ENCODE data around the gene SH3PXD2A. TPM values are rescaled to one million over a fixed set of nuclear protein-coding genes. Genes with fewer than 3 reads are reported as not detected.

SH3PXD2A gene
- total and polyA plus RNA-seq, 2 experiments from 2014 or later, result 1.8 to 5.0 TPM

GRCh38 chr10:103787331-103787730 lies 68.0 kb downstream of the SH3PXD2A start:
- no peak overlapping the region for H3K4me2 ChIP-seq
- TF ChIP-seq JUNB (IDR thresholded peaks at IDR 0.05; ENCODE audit: unreplicated experiment) (no peak), CTCF (conservative IDR thresholded peaks at IDR 0.05; ENCODE audit: low read depth in 2 of 2) (no peak), REST (IDR thresholded peaks at IDR 0.05; ENCODE audit: unreplicated experiment) (no peak), POLR2AphosphoS5 (IDR thresholded peaks at IDR 0.05; ENCODE audit: low read depth) (no peak)
- Mint-ChIP-seq H3K36me3 (ENCODE audit: low read depth) (no peaks in the 10 kb centered on the region), H3K9me3 (no peaks in the 10 kb centered on the region), H3K27ac (no peak overlapping the region), H3K4me1 (peaks cover 10% of the 10 kb centered on the region), H3K4me3 (no peak overlapping the region), H3K27me3 (ENCODE audit: insufficient read depth, low read depth, poor library complexity) (peaks cover 4% of the 10 kb centered on the region)
- H3K27ac ChIP-seq (ENCODE audit: low read depth), result no peak overlapping the region
- H3K4me3 ChIP-seq, result no peak overlapping the region
- no peaks in the 10 kb centered on the region for H3F3A ChIP-seq (replicated peaks; ENCODE audit: low read depth)
- ATAC-seq, result no peak
- H3K27me3 ChIP-seq (ENCODE audit: insufficient read depth), result no peaks in the 10 kb centered on the region
- no peaks in the 10 kb centered on the region for H3K36me3 ChIP-seq (ENCODE audit: insufficient read depth)
- H4K20me1 ChIP-seq (replicated peaks; ENCODE audit: insufficient read depth), result no peaks in the 10 kb centered on the region
- H3K4me1 ChIP-seq (ENCODE audit: insufficient read depth), result no peaks in the 10 kb centered on the region
- no peaks in the 10 kb centered on the region for H3K79me2 ChIP-seq (replicated peaks; ENCODE audit: insufficient read depth)
- no peak for DNase-seq (ENCODE audit: low spot score)
- no peaks in the 10 kb centered on the region for H3K9me2 ChIP-seq (ENCODE audit: insufficient read depth)
- no peak overlapping the region for H2AFZ ChIP-seq

- Histone ChIP-seq H3F3A (replicated peaks; ENCODE audit: low read depth) (no peaks in the 10 kb centered on the region), H3K36me3 (ENCODE audit: insufficient read depth) (no peaks in the 10 kb centered on the region)
- TF ChIP-seq JUNB (IDR thresholded peaks at IDR 0.05; ENCODE audit: unreplicated experiment) (no peak), ZNF331 (CRISPR knock-in tag; IDR thresholded peaks at IDR 0.05; ENCODE audit: low read depth) (no peak), NANOG (IDR thresholded peaks at IDR 0.05; ENCODE audit: borderline replicate concordance) (no peak), EZH2phosphoT487 (IDR thresholded peaks at IDR 0.05; ENCODE audit: unreplicated experiment) (no peak), POLR2AphosphoS5 (IDR thresholded peaks at IDR 0.05; ENCODE audit: low read depth) (no peak), ZNF462 (CRISPR knock-in tag; IDR thresholded peaks at IDR 0.05) (no peak), CTCF (conservative IDR thresholded peaks at IDR 0.05; ENCODE audit: low read depth in 2 of 2) (no peak)
Observed at GRCh38 chr10:103786020-103786419, 69.4 kb downstream of the SH3PXD2A start.

More at GRCh38 chr10:103786020-103786419, 69.4 kb downstream of the SH3PXD2A start:
- H3K4me1 Mint-ChIP-seq, result peaks cover 10% of the 10 kb centered on the region
- ATAC-seq, result no peak
- no peaks in the 10 kb centered on the region for H3K9me2 ChIP-seq (ENCODE audit: insufficient read depth)
- H4K20me1 ChIP-seq (replicated peaks; ENCODE audit: insufficient read depth), result no peaks in the 10 kb centered on the region
- peaks cover 1% of the 10 kb centered on the region for H3K27me3 Mint-ChIP-seq (ENCODE audit: insufficient read depth, low read depth, poor library complexity)
- no peaks in the 10 kb centered on the region for H3K9me3 Mint-ChIP-seq
- no peak overlapping the region for H2AFZ ChIP-seq
- H3K36me3 Mint-ChIP-seq (ENCODE audit: low read depth), result no peaks in the 10 kb centered on the region
- H3K4me2 ChIP-seq, result no peak overlapping the region
- no peak overlapping the region for H3K4me3 Mint-ChIP-seq
- H3K79me2 ChIP-seq (replicated peaks; ENCODE audit: insufficient read depth), result no peaks in the 10 kb centered on the region
- no peak overlapping the region for H3K4me3 ChIP-seq
- no peak overlapping the region for H3K27ac ChIP-seq (ENCODE audit: low read depth)
- no peak for DNase-seq (ENCODE audit: low spot score)
- no peaks in the 10 kb centered on the region for H3K27me3 ChIP-seq (ENCODE audit: insufficient read depth)
- no peak overlapping the region for H3K27ac Mint-ChIP-seq
- H3K4me1 ChIP-seq (ENCODE audit: insufficient read depth), result no peaks in the 10 kb centered on the region
